Stimulated activated CD4-positive, alpha-beta T cell treated with anti-CD3 and anti-CD28 coated beads, Interleukin-12 subunit alpha, Interleukin-12 subunit beta, amount 100 ng/mL, for 24 hours (primary cell): Measurements from ENCODE around the gene GATB.
"Not testable (repeated sequence)": the region's sequence is repeated elsewhere in the genome, so short reads cannot be mapped to it uniquely, and the experiment has no call there.

Source experiments
- DNase-seq, 2 experiments: peaks; one replicate each; pipeline ENCODE4 v3.0.0-alpha.2; 2020; ENCODE audit warnings: low read depth in 2 of 2

Gene GATB

DNA sequence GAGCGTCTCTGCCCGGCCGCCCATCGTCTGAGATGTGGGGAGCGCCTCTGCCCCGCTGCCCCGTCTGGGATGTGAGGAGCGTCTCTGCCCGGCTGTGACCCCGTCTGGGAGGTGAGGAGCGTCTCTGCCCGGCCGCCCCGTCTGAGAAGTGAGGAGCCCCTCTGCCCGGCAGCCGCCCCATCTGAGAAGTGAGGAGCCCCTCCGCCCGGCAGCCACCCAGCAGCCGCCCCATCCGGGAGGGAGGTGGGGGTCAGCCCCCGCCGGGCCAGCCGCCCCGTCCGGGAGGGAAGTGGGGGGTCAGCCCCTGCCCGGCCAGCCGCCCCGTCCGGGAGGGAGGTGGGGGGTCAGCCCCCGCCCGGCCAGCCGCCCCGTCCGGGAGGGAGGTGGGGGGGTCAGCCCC is 29.1 kb downstream of the GATB start:
- not testable (repeated sequence) for DNase-seq

DNA sequence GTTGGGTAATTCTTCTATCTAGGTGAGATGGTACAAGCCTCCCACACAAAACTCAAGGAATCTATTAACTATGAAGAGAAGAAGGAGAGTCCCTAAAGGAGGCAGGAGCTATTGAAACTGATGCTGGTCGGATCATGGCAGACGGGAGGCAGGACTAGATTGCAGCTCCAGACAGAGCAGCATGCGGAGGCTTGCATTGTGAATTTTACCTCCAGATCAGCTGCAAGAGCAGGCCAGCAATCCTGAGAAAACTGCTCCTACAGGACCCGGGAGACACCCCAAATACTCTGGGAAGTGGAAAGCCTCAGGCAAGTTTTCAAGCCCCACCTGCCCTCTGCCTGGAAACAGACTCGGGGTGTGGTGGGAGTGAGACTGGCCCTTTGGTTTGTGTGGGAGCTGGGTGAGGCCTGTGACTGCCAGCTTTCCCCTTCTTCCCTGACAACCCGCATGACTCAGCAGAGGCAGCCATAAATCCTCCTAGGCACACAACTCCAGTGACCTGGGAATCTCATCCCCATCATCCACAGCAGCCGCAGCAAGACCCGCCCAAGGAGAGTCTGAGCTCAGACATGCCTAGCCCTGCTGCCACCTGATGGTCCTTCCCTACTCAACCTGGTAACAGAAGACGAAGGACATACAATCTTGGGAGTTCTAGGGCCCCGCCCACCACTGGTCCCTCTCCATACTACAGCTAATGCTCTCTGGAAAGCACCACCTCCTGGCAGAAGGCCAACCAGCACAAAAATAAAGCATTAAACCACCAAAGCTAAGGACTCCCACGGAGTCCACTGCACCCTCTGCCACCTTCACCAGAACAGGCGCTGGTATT is 30.9 kb downstream of the GATB start:
- DNase-seq: no peak

DNA sequence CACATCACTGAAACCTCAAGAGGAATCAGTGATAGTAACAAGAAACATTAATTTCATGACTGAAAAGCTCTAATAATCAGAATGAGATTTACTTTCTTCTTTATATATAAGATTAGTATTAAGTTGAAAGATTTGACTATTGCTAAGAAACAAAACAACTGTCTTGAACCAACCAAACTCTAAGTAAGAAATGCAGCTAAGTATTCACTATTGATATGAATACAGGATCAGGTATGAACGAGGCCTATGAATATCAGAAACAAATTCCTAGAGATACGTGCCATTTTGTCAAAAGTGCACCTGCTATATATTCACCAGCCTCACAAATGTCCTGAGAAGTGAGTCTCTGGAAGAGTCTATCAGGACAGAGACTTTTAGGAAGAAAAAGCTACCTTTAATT is 32.1 kb downstream of the GATB start:
- DNase-seq: no peak

DNA sequence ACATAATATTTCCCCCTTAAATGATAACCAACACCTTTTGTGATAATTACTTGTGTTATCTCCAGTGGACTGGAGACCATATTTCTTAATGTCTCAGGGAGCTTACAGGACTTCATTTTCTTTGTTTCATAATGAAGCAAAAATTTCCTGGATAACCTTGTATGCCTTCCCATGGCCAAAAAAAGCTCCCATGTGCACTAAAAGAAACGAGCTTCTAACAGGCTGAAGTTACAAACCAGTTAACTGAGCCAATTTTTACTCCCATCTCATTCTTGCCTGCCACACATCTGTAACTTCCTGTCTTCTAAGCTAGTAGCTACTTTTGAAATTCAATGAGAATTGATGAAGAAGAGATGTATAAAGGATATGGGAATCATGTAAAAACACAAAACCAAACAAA is 32.8 kb downstream of the GATB start:
- no peak for DNase-seq

DNA sequence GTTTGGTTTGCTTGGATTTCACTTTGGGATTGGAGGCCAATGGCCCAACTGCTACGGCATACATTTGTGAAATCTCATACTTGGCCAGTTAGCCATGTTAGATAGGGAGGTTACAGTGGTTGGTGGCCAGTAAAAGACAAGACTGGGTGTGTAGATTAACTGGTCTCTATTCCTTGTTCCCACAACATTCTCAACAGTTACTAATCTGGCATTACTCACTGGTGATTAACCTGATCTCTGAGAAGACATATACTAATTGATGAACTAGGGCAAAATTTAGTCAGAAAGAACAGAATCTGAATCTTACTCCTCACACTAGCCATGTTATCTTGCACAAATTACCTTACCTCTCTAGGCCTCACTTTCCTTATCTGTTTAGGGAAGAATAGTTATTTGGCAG is 33.4 kb downstream of the GATB start:
- no peak for DNase-seq

DNA sequence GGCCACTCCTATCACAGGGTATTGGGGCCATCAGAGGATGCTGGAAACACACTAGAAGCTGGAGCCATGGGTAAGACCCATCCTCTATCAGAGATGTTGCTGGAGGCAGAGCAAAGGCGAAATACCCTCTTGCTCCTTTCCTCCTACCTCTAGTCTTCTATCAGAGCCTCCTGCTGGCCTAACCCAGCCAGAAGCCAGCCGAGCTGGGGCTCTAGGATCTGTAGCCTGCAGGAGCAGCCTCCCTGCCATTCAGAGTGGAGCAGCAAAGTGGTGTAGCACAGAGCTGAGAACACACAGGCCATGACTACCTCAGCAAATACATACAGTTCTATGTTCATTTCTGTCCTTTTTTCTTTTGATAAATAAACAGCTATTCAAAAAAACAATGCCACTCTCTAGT is 35.7 kb downstream of the GATB start:
- no peak for DNase-seq

DNA sequence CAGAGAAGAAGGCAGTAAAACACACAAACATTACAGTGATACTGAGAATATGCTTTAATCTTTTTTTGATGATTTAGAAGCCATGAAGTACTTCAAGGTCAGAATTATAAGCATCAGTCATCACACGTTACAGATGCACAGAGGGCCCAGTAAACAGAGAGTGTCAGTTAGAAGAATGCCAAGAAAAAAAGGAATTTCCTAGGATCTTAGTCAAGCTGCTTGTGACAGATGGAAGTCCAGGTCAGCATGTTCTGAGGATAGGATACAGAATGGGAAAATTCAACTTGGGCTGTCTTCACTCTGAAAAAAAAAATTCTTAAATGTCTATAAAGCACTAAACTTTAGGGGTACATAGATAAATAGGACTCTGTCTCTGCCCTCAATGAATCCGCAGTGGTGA is 38.9 kb downstream of the GATB start:
- no peak for DNase-seq

DNA sequence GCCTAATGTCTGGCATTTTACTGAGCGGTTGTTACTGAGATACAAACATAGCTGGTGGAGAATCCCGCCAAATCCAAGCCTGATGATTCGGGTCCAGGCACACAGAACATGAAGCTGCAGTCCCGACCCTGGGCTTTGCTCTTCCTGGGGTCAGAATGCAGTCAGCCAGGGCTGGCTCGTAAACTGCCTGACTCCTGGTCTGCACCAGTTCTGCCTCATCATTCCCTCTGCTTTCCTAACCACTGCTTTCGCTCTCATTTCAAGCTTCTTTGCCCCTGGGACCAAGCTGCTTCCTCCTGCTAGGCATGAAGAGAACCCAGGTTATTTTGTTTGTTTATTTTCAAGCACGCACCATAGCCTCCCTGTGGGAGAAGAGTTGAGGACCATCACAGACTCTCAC is 39.3 kb downstream of the GATB start:
- DNase-seq: no peak

DNA sequence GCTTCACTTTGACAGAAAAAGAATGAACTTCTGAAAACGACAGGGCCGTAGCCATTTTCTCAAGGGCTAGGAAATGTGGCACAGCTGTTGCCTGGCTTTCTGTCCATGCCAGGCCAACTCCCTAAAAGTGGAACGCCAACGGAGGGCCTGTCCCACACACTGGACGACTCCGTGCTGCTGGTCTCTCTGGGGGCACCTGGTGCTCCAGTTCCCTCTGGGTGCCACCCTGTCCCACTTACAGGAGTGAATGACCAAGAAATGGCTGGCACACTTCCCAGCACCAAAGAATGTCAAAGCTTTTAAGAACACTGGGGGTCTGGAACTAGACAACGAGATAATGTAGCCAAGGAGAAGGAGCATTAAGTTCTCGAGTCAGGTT is 40.9 kb downstream of the GATB start:
- no peak for DNase-seq

DNA sequence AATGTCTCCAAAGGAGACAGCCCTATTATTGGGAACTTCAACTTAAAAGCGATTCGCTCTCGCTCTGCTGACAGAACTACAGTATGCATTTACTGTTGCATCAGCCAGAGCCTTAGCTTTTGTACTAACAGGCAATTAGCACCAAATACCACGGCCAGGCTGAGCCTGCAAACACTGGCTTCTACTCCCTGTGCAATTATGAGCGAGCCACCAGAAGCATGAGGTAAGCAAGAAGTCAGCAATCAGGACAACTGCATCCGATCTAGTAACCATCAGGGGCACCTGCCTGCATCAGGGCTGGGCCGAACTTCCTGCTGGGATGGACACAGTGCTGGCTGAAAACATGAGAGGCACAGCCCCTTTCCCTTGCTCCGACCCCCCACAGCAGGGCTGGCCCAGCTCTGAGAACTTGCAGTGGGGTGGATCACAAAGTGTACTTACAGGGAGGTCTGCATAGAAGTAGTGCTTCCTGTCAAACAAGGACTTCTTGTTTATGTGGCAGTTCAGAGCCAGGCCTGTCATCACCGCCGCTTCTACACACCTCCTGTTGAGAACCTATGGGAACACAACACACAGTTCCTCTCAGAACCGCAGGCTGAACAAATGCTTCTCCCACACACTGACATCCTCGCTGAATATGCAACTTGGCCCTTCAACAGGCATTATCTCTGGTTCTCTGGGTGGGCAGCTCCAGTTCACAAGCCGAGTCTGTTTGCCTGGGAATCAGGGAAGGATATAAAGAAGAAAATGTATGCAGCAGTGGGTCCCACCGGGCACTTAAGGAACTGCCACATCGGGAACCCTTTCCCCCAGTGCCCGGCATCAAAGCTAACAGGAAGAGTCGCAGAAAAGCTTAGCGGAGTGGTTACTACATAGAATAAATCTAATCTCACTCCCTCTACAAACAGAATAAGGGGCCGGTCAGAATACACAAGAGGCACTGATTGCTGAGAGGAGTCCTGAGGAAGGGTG is 41.5 kb downstream of the GATB start:
- DNase-seq: no peak

DNA sequence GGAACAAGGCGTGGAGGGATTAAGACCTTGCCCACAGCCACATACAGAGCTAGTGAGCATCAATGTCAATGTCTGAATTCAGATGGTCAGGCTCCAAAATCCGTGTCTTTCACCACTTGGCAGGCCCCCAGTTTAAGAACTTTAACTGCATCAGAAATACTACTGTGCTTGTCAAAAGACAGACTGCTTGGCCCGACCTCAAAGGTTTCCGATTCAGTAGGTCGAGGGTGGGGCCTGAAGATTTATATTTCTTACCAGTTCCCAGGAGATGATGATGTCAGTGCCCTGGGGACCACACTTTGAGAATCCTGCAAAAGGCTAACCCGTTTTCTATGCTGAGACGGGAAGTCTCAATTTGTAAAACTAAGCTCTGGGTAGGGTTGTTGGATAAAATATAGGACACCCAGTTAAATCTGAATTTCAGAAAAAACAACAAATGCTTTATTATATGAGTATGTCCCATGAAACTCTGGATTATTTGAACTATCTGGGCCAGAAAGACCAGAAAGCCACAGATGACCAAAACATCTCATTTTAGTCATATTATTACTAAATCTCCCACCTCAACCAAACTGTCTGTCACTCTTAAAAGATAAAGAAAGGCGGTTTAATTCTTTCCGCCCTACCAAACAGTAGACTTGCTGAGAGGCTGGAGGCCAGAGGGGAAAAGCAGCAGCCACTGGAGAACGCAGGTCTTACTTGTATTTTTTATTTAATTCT is 42.7 kb downstream of the GATB start:
- DNase-seq: no peak

DNA sequence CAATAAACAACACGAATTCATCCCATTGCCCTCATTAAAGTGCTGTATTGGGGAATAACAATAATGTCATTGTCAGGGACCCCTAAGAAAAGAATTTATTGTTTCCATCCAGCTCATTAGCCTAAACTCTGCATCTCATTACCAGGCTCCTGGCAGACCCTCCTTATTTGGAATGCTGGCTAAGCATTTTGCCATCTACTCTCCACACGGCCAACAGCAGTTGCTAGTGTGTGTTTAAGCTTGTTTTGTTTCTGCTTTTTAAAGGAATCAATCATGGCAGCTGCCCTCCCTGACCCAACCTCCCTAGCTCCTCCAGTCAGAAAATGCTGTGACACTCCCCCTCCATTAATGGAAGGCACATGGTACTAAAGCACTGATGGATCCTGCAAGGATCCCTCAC is 43.5 kb downstream of the GATB start:
- DNase-seq: no peak

DNA sequence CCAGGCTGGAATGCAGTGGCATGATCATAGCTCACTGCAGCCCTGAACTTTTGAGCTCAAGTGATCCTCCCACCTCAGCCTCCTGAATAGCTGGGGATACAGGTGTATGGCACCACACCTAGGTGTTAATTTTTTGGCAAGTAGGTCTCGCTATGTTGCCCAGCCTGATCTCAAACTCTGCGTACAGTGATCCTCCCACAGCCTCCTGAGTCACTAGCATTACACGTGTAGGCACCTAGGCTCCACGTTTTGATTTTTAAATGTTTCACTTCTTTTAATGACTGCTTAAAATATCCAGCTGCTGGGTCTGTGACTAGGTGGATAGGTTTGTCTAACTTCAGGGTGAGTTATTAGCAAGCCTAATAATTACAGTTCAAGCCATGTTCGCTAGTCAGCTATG is 44.5 kb downstream of the GATB start:
- DNase-seq: no peak

DNA sequence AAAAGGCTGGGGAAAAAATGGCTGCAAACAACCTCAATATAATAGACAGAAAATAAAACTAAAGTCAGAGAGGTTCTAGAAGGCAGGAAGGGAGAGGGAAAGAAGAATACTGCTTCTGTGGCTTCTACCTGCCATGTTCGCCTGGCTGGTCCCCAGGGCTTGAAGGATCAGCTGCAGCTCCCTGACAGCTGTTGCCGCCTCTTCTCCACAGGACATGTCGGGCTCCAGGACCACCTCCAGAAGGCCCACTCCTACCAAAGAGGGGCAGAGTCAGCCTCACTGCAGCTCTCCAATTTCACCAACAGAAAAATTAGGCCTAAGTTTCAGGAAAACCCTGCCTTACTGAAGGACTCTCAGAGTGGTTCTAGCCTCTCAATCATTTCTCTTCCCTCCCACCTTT is 44.9 kb downstream of the GATB start:
- DNase-seq: no peak

DNA sequence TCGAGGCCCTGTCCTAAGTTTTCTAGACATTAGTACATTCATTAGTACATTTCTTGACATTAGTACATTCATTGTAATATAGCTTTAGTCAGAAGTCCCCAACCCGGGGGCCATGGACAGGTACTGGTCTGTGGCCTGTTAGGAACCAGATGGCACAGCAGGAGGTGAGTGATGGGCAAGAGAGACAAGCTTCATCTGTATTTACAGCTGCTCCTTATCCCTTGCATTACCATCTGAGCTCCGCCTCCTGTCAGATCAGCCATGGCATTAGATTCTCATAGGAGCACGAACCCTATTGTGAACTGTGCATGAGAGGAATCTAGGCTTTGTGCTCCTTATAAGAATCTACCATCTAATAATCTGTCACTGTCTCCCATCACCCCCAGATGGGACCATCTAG is 48.0 kb downstream of the GATB start:
- no peak for DNase-seq

DNA sequence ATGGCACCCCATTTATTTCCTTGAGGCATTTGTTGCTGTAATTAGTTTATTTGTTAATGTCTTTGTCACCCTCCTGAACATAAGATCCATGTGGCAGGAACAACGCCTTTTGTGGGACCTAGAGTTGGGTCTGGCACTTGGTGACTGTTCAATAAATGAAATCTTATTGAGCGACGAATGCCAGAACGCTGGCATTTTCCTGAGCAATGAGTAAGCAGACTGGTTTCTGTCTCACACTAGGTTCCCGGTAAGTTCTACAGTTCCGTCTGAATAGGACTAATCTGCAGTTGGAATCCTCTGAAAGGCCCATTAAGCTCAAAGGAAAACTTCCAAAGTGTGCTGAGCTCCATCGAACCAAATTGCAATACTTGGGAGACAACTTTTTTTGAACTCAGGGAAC is 49.2 kb downstream of the GATB start:
- DNase-seq: no peak

DNA sequence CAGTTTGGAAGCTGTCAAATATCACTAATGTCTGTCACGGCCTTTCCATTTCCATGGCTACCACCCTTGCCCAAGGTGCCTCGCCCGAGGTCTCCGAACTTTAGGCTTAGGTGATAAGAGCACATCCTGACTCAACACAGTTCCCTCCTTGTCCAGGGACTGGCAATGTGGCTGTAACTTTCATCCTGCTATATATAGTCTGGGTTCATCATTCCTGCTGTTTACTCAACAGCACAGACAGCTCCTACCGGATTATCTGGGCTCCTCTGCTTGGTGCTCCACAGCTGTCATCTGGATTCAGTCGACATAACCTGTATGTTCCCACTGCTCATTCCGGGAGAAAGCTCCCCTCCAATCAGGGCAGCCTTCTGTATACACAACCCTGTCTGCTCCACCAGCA is 51.2 kb downstream of the GATB start:
- DNase-seq: no peak

DNA sequence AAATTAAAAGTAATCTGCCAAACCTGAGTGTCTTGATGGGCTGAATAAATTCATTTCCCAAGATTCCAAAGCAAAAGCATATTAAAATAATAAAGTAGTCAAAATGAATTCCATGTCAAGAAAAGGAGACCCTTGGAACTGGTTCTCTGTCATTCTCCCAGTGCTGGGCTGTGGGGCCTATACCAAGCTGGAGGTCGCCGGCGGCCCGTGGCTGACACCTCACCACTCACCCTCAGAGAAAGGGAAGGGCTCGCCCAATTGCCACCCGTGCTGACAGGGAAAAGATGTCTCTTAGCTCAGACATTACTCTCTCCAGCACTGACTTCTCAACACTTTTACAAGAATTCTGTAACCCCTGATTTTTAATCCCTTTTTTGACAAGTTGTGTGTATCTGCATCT is 51.7 kb downstream of the GATB start:
- no peak for DNase-seq

DNA sequence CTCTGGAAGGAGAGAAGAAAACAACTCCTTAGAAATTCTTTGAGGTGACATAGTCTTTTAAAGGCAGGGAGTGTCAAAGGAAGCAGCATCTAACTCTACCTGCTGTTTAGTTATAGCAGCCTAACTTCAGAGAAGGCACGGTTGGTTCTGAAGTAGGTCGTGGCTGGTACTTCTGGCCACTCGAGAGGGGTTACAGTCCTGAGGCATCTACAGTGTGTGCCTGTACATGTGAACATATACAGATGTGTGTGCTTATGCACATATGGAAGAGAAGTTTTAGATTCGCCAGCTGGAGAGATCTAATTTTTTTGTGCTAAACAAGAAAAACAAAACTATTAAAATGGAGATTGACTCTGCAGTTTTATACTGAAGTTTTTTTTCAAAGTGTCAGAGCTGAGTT is 52.7 kb downstream of the GATB start:
- no peak for DNase-seq

DNA sequence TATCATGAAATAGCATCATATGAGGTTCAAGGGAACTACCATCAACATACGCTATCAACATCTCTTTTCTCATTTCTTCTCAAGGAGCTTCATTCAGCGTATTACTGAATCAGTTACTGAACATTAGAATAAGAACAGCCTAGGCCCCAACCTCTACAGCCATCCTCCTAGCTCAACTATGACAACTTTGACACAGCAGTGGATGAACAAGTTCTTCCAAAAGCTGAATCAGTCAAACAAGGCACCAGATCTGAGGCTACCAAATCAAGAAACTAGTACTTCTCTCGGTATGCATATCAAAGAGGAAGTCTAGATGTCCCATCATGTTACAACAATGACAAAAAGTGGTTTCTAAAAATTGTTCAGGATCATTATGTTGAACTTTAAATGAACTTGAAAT is 57.4 kb downstream of the GATB start:
- no peak for DNase-seq

DNA sequence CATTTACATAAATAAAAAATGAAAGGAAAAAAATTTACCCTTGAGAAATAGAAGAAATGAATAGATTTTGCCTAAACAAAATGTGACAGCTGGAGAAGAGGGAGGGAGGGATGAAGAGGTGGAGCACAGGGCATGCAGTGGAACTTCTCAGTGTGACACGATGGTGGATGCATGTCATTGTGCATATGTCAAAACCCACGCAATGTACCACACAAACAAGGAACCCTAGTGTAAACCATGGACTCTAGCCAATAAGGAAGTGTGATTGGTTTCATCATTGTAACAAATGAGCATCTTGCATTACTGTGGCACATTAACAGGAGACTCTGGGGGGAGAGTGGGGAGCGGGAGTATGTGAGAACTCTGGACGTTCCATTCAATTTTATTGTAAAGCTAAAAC is 58.6 kb downstream of the GATB start:
- no peak for DNase-seq

DNA sequence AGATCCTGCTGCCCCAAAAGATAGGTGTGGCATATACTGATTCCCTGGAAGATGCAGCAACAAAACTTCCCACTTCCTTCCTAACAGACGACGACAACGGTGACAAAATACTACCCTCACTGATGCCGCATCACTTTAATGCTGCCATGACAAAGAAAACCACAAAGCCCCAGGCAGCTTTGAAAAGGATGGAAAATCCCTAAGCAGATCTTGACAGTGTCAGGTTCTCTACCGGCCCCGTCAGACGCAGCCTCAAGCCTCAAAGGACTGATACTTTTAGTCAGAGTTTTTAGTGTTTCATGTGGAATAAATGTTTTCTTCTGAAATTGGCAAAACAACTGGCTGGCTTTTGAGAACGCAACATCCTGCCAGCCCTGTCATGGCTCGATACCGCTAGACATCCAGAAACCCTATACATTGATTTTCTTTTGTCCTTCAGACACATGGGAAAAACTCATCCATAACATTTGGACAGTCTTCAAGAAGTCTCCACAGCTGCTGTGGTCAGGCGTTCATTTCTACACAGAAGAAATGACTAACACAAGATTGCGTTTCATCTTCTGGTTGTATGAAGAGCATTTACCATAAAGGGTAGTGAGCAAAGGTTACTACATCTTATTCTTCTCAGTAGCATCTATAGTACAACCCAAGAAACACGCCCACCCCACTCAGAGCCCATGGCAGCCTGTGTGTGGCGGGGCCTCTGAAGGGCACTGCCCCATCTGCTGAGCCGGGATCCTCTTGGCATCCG is 60.1 kb downstream of the GATB start:
- no peak for DNase-seq
